Adrenal gland (tissue), 5 donors: Measurements from ENCODE around the gene N4BP2.

Experiments used
- CTCF ChIP-seq, 6 experiments: fragments of 450-650 bp in 4 of 6; fragments of 200-600 bp in 2 of 6; sonication (generic) in 1 of 6; IDR thresholded peaks; 1 replicate in 5 of 6; 2 replicates in 1 of 6; pipeline versions ENCODE4 v1.5.1 to v1.8.0; 2016 to 2021; ENCODE audit warnings: antibody characterized with exemption in 6 of 6, mild to moderate bottlenecking in 2 of 6, moderate library complexity in 1 of 6
- POLR2A ChIP-seq, 2 donors: fragments of 450-650 bp; IDR thresholded peaks; one replicate each; pipeline ENCODE4 v1.6.1; 2017; ENCODE audit warnings: antibody characterized with exemption in 2 of 2, mild to moderate bottlenecking in 2 of 2, moderate library complexity in 1 of 2
- donor health status: DM: no; HTN: no; CAD: no.

- TF ChIP-seq CTCF (IDR thresholded peaks at IDR 0.05) = no peak
- TF ChIP-seq POLR2A (IDR thresholded peaks at IDR 0.05) = no peak
Measured at GRCh38 chr4:40196724-40197281, 140.2 kb downstream of the N4BP2 start, which contains the start of gene RHOH.
